Kidney capillary endothelial cell (primary cell): ENCODE data around the gene MYH10.

Source experiments
- DNase-seq: peaks from one replicate; pipeline ENCODE4 v3.0.0-alpha.2; 2018; ENCODE audit warnings: low spot score

Gene MYH10

GRCh38 chr17:8494506-8495111 is 135.9 kb downstream of the MYH10 start:
- DNase-seq: no peak

DNA sequence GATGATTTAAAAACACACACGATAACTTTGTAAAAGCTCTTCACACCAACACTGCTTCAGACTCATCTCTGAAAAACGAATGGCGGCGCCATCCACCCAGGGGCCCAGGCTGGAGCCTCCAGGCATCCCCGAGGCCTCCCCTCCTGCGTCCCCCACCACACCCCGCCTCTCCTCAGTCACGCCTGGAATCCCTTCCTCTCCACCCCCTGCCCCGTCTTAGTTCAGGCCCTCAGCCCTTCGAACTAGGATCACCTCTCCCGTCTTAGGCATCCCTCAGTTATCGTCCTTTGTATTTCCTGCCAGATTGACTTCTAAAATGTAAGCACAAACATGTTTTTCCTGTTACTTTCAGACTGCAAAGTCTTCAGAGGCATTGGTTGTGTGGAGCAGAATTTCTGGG is 136.5 kb downstream of the MYH10 start:
- DNase-seq: no peak

DNA sequence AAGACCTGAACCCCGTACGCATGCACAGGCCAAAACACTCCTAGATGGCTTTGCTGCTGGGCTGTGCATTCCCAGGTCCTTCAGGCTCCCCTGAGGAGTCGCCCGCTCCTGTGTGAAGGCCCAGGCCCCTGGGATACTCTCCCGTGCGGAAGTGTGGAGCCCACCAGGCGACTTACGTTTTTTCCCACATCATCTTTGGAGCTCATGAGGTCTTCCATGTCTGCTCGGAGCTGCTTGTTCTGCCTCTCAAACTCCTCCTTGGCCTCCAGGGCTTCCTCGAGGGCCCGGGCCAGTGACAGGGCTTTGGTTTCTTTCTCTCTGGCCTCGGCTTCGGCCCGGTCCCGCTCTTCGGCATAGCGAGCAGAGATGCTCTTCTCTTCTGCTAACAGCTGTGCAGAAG is 138.4 kb downstream of the MYH10 start:
- DNase-seq: no peak

DNA sequence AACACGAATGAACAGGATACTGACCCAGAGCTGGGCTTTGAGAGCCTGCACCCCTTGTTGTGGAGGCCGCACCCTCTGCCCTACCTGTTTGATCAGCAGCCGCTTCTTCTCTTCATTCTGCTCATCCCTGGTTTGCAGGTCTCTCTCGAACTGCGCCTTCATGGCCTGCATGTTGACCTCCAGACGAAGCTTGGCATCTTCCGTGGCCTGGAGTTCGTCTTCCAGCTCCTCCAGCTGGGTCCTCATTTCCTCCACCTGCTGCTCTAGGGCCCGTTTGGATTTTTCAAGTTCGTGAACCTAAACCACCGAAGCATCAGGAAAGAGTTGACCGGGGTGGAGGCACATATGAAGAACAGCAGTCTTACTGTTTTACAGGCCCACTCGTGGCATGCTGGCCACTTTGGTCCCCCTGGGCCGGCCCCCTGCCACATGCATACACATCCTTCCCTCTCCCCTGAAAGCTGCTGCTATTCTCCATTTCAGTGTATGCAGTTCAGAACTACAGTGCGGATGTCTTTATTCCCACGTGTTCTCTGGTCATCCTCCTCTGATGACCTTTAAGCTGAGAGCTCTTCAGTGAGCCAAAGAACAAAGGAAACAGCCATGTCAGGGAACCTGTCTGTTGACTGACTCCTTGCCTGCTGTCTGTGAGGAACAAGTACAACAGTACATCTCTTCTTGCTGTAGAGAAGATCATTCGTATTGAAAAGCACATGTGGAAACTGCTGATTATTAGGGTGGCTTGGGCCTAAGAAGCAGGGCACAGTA is 140.1 kb downstream of the MYH10 start:
- DNase-seq: no peak

DNA sequence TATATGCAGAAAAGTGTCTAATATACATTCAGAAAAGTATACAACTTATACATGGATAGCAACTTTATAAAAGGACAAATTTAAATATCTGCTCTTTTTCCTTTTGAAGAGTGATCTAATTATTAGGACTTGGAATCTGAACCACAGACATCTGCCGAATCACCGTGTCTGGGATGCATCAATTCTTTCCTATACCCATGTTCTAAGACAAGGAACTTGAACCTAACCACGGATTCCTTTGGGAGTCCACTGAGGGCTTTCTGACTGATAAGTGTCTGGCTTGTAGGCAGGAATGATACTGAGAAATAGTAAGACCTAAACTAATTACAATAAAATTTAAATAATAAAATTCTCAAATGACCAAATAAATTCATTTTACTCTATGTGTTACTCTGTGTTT is 140.7 kb downstream of the MYH10 start:
- no peak for DNase-seq

GRCh38 chr17:8488901-8489300 is 141.6 kb downstream of the MYH10 start:
- peak; percentile 14 for DNase-seq

- no peak for DNase-seq
These were observed 142.0 kb downstream of the MYH10 start for GRCh38 chr17:8488491-8488890.

GRCh38 chr17:8487743-8488142 is 142.8 kb downstream of the MYH10 start:
- no peak for DNase-seq

DNA sequence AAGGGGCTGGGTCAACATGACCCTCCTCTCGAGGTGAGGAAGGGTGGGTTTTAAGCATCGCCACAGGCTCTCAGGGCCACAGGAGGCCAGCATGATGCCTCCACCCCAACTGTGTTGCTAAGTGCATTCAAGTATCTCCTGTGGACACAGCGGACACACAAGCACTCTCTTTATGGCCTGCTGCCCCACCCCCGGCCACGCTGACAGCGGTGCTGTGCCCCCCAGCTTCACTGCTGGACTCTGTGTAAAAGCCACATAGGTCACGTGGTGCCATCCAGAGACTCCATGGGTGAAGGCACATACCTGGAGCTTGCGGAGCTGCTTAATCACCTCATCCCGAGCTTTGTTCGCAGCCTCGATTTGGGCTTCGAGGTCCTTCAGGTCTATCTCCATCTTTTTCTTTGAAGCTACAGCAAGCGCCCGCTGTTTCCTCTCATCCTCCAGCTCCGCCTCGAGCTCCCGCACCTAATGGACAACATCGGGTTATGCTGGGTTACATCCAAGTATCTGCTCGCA is 143.3 kb downstream of the MYH10 start:
- no peak for DNase-seq

GRCh38 chr17:8485491-8485890 is 145.0 kb downstream of the MYH10 start:
- DNase-seq: no peak

- no peak for DNase-seq
These were observed 146.1 kb downstream of the MYH10 start for GRCh38 chr17:8484465-8484864.

DNA sequence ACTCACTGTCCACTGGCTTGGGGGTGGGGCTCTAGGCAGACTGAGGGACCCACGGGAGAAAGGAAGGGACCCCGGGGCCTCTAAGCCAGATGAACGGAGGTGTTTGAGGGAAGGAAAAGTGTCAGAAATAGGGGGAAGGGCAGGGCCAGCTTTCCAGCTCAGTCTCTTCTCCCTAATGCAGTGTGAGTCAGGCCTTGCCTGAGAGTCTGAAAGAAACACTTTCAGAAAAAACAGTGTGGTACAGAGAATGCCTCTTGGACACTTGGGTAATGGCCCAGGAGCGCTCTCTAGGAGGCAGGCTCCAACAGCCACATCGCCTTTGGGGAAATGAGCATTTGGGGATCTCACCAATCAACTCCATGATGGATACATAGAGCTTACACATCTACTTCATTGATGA is 148.0 kb downstream of the MYH10 start:
- no peak for DNase-seq

DNA sequence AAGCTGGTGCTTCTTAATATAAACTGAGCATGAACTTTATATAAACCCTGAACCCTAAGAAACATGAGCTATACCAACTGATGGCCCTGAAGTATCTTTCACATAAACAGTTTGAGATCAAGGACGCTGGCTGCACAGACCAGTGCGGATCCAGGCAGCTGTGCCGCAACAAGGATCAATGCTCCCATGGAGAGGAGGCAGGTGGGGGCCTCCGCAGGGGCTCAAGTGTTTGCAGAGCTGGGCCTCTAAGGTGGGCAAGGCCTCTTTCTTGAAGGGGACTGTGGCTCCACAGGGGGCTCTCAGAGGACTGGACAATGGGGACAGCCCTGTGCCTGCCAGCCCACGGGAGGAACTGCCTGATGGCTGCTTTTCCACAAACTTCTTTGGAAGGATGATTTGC is 148.8 kb downstream of the MYH10 start:
- DNase-seq: no peak

DNA sequence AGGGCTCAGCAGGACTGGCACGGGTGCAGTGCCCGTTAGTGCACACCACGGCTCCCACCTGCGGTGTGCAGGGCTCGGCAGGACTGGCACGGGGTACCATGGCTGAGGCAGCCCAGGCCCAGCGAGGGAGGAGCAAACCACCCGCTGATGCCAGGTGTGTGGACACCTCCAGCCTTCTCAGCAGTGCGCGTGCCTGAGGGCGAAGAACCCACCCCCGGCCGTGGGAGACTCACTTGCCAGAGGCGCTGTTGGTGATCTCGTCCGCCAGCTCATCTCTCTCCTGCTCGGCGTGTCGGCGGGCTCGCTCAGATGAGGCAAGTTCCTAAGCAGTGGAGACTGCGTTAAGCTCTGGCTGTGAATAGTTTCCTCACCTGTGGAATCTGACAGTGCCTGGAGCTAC is 149.4 kb downstream of the MYH10 start:
- DNase-seq: no peak

DNA sequence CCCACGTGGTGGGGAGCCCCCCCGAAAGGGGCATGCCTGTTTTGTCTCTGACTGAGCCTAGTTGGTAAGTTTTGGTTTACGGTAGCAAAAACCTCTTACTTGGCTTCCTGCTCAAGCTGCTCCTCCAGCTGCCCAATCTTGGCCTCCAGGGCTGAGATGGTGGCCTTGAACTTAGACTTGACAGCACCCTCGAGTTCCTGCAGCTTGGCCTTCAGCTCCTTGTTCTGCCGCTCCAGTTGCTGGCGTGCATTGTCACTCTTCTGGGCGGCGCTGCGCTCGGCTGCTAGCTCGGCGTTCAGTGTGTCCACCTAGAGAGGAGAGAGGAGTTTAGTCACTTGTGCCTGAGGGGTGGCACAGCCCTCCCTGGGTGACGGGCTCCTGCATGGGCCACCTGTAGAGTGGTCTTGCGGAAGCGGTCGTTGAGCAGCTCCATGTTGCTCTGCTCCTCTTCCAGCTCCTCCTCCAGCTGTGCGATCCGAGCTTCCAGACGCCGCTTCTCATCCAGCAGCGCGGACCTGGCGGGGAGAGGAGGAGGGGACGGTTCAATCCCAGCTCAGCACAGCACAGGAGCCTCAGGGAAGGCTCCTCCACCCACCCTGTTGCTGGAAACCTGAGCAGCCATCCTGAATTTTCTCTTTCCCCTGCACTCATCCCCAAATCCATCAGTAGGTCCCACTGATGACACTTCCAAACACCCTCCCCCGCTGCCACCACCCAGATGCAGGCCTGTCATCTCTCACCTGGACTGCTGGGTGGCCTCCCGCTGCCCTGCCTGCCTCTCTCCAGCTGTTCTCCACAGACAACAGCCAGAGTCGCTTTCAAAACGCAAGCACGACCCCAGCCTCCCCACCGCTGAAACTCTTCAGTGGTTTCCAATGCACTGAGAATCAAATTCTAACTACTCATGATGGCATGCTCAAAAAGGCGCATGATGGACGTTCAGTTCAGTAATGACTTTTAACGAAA is 150.2 kb downstream of the MYH10 start:
- DNase-seq: no peak

DNA sequence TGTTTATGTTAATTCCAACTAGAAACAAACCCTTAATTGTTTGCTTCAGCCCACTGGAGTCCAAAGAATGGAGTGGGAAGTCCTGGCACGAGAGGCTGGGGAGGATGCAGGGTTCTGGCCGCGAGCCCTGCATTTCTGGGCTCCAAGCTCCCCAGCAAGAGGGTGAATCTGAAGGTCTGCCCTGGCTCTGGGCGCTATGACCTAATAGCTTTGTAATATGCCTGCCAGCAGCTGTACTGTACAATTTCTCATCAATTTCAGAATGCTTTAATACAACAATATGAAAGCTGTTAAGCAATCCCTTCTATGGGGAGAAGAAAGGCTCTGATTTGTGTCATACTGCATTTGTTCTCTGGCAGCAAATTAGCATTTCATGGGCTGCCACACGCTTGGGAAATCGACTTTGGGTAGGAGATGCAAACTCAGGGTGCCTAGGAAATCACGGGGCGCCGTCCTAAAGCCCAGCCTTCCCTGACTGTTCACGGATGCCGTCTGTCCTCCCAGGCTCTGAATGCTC is 151.0 kb downstream of the MYH10 start:
- no peak for DNase-seq

DNA sequence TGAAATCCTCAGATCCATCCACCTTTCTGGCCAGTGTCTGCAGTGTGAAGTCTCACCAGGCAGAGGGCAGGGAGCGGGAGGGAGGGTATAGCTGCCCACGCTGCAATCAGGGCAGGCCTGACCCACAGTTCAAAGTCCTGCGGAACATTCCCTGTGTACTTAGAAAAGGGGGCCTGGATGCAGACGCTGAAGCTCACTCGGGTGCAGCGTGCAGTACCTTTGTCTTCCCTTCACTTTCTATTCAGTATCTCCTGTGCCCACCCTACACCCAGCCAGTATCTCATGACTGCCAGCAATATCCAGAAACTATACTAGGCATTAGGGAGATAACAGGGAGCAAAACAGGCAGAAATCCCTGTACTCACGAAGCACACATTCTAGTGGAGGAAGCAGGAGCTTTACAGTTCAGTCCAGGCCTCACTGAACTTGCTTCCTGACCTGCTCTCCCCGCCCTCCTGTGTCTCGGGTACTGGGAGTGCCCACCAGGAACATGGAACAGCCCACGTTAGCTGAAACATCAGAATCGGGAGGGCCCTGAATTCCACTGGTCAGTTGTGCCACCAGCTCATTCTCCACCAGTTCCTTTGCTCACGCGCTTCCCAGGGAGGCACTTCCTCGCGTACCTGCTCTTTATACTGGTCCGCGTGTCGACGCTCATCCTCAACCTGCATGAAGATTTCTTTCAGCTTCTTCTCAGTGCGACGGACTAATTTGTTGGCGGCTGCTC is 152.6 kb downstream of the MYH10 start:
- no peak for DNase-seq

GRCh38 chr17:8477171-8477570 is 153.4 kb downstream of the MYH10 start:
- no peak for DNase-seq

- DNase-seq: no peak
These were observed 153.8 kb downstream of the MYH10 start for GRCh38 chr17:8476741-8477140.

DNA sequence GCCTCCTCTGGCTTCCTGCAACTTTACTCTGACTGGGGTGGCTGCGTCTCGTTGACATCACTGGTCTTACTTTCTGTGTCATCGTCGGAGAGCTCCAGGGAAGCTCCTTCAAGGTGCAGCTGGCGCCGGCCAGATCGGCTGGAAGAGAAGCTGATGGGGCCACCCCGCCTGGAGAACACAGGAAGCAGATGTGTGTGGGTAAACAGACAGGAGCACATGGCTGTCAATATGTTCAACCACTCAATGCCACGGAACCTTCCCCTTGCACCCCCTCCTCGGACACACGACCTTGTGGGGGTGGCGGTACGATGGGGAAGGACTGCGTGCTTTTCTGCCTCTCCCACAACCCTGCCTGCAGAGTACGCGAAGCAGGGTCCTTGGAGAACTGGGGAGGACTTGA is 154.7 kb downstream of the MYH10 start:
- no peak for DNase-seq

GRCh38 chr17:8475227-8475626 is 155.3 kb downstream of the MYH10 start:
- no peak for DNase-seq

DNA sequence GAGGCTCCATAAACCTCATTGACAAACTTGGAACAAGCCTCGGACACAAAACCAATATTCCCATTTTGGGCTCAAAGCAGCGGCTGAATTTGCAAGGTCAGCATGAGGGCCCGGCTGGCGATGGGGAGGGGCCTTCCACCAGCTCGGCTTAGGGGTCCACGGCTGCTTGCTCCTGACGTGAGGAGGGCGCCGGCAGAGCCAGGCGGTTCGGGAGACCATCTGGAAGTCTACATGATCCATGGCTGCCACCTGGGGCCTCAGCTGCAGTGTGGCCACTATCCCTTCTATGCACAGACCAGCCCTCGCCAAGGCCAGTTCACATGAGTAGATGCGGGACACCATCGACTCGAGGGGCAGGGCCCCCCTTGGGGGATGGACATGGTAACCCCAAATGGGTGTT is 155.7 kb downstream of the MYH10 start:
- DNase-seq: no peak
